Head of caudate nucleus (tissue), 42 donors: ENCODE measurements around the gene NMNAT3.
"Not testable (repeated sequence)": the region's sequence is repeated elsewhere in the genome, so short reads cannot be mapped to it uniquely, and the experiment has no call there.

Experiments
- DNase-seq, 42 donors: peaks; one replicate each; pipeline versions ENCODE4 v3.0.0 to v3.0.0-alpha.2; 2020 to 2021; ENCODE audit warnings: mixed read lengths in 7 of 42
- intact Hi-C: fragments of 100-400 bp; cut with DNase I; formaldehyde crosslinking; loops from one replicate; pipeline ENCODE4 v1.15.0; 2022

NMNAT3 gene

DNA sequence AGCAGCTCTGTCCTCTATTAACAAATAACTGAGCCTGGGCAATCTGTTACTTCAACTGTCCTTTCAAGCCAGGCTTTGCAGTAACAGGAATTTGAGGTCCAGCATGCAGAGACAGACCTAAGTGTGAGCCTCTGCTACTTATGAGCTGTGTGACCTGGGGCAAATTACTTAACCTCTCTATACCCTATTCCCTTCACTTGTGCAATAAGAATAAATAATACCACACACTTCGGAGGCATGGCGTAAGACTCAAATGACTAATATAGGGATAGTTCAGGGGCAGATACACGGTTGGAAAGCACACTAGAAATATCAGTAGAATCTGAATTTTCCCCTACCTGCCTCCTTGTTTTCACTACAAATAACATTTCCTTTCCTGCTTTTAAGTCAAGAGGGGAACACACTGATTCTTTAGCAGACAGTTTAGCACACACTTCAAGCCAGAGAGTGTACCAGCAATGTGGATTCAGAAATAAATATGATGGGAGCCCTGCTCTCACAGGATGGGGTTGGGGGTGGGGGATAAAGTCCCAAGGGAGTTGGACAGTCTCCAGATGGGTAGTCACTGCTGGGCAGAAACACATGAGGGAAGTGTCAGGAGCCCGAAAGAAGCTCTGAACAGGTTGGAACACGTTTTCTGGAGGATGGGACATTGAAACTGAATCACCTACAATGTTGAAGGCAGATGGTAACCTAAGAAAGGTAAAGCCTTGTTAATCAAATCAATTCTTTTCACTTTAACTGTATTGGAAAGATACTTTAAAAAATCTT is 76.4 kb downstream of the NMNAT3 start:
- no peak for DNase-seq
- intact Hi-C loops, result no loop called here

DNA sequence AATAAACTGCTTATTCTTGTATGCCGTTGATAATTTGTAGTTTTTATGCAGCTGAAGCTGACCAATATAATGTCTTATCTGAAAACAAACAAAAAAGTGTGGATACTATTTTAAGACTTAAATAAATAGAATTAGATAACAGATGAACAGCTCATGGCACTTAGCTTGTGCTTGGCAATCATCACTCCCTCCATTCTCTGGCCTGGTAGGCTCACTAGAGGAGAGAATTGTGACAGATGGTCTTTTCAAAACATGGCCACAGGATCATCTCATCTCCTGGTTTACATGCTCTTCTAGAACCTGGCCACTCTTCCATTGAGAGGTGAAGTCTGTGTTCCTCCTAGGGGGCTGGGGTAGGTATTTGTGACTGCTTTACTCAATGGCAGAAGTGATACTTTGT is 79.8 kb downstream of the NMNAT3 start:
- no peak for DNase-seq

DNA sequence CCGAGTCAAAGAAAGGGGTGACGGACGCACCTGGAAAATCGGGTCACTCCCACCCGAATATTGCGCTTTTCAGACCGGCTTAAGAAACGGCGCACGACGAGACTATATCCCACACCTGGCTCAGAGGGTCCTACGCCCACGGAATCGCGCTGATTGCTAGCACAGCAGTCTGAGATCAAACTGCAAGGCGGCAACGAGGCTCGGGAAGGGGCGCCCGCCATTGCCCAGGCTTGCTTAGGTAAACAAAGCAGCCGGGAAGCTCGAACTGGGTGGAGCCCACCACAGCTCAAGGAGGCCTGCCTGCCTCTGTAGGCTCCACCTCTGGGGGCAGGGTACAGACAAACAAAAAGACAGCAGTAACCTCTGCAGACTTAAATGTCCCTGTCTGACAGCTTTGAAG is 86.6 kb downstream of the NMNAT3 start:
- intact Hi-C loops, DNase-seq: not testable (repeated sequence)

More for the DNA sequence above, 79.8 kb downstream of the NMNAT3 start:
- intact Hi-C loops, result no loop called here

GRCh38 chr3:139588450-139588849 is 89.3 kb downstream of the NMNAT3 start:
- no peak for DNase-seq
- intact Hi-C loops, result no loop called here

DNA sequence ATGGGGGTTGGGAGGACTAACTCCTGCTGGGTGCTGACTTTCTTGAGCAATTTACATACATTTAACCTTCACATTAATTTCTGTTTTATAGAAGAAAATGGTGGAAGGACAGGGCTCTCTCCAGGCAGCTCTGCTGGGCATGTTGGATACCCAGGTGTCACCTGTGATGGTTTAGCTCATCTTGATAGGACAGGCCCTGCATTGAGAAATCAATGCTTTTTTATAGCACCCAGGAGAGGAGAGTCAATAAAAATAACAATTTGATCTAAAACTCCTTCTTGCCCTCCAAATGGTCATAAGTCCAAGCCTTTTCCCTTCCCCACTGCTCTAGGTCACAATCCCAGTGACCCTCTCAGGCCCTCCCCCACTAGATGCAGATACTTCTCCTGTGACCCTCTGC is 90.0 kb downstream of the NMNAT3 start:
- DNase-seq, result no peak

DNA sequence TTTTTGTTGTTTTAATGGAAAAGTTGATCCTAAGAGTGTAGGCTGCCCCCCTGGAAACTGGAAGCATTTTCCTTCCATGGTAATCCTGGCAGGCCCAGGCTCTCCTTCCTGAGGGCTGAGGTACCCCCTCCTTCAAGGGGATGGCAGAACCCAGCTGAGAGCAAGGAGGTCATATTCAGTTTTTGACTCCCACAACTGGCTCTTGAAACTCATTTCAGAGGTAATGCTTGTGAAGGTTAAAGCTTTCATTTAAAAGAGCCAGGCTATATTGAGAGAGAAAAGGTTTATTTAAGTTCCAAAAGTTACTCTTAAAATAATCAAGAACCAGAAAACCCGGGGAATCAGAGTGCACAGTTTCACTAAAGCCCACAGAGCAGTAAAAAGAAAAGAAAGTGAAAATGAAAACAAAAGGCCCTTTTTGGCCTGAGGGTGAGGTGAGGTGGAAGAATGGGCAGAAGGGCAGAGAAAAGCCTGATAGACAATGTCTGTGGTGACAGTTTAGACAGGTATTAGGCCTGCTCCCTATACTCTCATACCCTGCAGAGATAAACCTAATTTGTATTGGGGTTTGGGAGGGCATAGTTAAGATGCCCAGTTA is 91.3 kb downstream of the NMNAT3 start:
- intact Hi-C loops, result no loop called here
- no peak for DNase-seq

More for the DNA sequence above, 90.0 kb downstream of the NMNAT3 start:
- intact Hi-C loops, result no loop called here

GRCh38 chr3:139585820-139586219 is 92.0 kb downstream of the NMNAT3 start:
- no peak for DNase-seq
- intact Hi-C loops, result no loop called here

DNA sequence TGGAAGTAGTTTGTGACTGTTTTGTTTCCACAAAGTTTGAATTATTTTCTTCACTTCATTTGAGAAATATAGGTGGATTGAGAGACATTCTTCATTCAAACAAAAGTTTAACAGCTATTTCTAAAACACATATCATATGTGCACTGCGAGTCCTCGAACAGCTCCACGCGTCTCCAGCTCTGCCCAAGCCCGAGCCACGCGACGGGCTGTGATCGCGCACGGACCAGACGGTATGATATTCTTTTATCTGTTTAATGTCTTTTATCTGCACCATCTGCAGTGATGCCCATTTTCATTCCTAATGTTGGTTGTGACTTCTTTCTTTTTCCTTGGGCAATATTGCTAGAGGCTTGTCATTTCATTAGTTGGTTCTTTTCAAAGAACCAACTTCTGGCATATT is 94.1 kb downstream of the NMNAT3 start:
- DNase-seq, intact Hi-C loops: not testable (repeated sequence)

GRCh38 chr3:139578783-139579182 is 99.0 kb downstream of the NMNAT3 start:
- intact Hi-C loops, result no loop called here
- no peak for DNase-seq

DNA sequence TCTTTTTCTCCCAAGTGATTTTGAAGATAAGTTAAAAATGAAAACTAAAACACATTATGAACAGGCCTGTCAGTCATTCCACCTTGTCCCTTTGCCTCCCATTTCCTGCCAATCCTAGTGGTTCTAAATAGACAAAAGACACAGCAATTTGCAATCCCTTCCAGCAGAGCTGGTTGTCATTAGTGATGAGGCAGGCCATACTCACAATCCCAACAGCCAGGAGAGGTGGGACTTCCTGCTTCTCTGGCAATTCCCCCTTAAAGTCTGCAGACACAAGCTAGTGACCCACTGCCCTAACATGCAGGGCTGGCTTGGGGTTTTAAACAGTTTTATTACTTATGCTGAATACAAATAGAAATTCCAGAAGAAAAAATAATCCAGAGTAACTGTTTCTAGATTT is 99.9 kb downstream of the NMNAT3 start:
- intact Hi-C loops, result no loop called here
- no peak for DNase-seq

GRCh38 chr3:139577346-139577745 is 100.4 kb downstream of the NMNAT3 start:
- peak in 3 of 42 donors; percentile 19 to 38 (median 28) for DNase-seq
- intact Hi-C loops, result no loop called here

- intact Hi-C loops, result no loop called here
- DNase-seq, result peak in 29 of 42 donors; percentile 10 to 66 (median 40)
Measured at GRCh38 chr3:139574026-139574947, 103.5 kb downstream of the NMNAT3 start.

GRCh38 chr3:139572847-139573672 is 104.7 kb downstream of the NMNAT3 start:
- intact Hi-C loops, result no loop called here
- no peak for DNase-seq

DNA sequence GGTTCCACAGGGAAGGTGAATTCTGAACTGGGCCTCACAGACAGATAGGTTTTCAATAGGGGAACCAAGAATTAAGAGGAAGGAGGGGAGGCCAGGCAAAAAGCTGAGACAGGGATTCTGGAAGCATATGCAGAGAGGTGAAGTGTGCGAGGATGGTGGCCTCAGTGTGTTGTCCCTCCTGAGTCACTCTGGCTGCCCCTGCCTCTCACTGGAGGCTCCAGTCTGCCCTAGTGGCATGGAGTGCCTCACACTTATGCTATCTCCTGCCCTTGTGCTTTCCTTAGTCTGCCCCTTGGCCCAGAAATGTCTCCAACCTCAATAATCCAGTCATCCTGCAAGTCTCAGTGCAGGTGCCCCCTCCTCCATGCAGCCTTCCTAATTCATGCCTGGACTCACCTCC is 106.1 kb downstream of the NMNAT3 start:
- no peak for DNase-seq
- intact Hi-C loops, result no loop called here

GRCh38 chr3:139564294-139564861 is 113.4 kb downstream of the NMNAT3 start:
- intact Hi-C loops, result loop anchor here (5.0 kb wide), 1 partner anchor 137 kb away; no protein-coding TSS in a partner anchor
- no peak for DNase-seq

DNA sequence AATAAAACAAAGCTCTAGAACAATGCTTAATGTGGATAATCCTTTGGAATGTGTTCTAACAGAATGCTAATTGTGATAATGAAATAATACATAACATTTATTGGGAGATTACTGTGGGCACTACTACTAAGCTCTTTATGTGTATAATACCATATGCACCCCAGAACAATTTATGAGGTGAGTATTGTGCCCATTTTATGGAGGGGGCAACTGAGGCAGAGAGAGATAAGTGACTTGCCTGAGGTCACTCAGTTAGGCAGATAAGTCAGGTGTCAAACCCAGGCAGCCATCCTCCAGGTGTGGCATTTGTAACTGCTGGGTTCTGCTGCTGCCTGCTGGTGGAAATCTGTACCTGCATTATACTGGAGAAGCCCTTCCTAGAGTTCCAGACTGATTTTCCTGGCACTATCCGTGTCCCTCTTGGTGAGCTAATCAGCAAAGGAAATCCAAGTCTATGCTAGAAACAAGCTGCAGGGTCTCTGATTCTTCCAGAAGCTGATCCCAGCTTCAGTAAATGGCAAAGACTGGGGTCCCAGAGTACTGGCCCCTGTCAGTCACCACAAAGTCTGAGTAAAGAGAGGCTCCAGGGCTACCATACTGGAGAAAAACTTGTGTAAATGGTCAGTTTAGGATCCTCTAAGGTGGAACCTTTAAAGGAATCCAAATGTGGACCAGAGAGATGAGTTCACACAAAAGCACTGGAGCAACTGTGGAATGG is 115.7 kb downstream of the NMNAT3 start:
- intact Hi-C loops, result loop anchor here (5.0 kb wide), 1 partner anchor 135 kb away; no protein-coding TSS in a partner anchor
- DNase-seq, result peak in 26 of 42 donors; percentile 27 to 75 (median 47)

- DNase-seq, result no peak
- intact Hi-C loops, result loop anchor here (5.0 kb wide), 1 partner anchor 134 kb away; no protein-coding TSS in a partner anchor
Measured at GRCh38 chr3:139561255-139561817, 116.4 kb downstream of the NMNAT3 start.
